Measurements from ENCODE around the gene EIF4G3. TPM values are rescaled to one million over a fixed set of nuclear protein-coding genes. Genes with fewer than 3 reads are reported as not detected.

EIF4G3 gene
- total and polyA plus RNA-seq, 10 donors = 14.3 to 97.3 (median 64.1) TPM

GRCh38 chr1:20931930-20932436 lies 244.7 kb downstream of the EIF4G3 start:
- H3K27ac ChIP-seq = peak overlapping the region in 7 of 8 donors; percentile 24 to 66 (median 50)
- H3K4me1 ChIP-seq = peaks cover 0 to 37% (median 13%) of the 10 kb centered on the region in 6 donors
- WGBS, 5 donors = 60 to 84% (median 65%) methylated on average over 2 of the region's 2 CpGs
- TF ChIP-seq POLR2AphosphoS5 (IDR thresholded peaks at IDR 0.05) (no peak), POLR2A (IDR thresholded peaks at IDR 0.05) (no peak)
- TF ChIP-seq, protein P1, sequence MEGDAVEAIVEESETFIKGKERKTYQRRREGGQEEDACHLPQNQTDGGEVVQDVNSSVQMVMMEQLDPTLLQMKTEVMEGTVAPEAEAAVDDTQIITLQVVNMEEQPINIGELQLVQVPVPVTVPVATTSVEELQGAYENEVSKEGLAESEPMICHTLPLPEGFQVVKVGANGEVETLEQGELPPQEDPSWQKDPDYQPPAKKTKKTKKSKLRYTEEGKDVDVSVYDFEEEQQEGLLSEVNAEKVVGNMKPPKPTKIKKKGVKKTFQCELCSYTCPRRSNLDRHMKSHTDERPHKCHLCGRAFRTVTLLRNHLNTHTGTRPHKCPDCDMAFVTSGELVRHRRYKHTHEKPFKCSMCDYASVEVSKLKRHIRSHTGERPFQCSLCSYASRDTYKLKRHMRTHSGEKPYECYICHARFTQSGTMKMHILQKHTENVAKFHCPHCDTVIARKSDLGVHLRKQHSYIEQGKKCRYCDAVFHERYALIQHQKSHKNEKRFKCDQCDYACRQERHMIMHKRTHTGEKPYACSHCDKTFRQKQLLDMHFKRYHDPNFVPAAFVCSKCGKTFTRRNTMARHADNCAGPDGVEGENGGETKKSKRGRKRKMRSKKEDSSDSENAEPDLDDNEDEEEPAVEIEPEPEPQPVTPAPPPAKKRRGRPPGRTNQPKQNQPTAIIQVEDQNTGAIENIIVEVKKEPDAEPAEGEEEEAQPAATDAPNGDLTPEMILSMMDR (IDR thresholded peaks at IDR 0.05 in 8 of 11, conservative IDR thresholded peaks at IDR 0.05 in 3 of 11) = no peak
- H3K27me3 ChIP-seq (replicated peaks in 1 of 7) = no peaks in the 10 kb centered on the region
- intact Hi-C loops (cut with DNase I; ENCODE audit: low total_unique reads) = no loop called here
- H3K36me3 ChIP-seq = peaks cover 0 to 25% (median 0%) of the 10 kb centered on the region in 6 donors
- no peak overlapping the region for H3K4me3 ChIP-seq
- DNase-seq = no peak
- H3K9me3 ChIP-seq = no peaks in the 10 kb centered on the region

GRCh38 chr1:20930427-20930826 lies 246.3 kb downstream of the EIF4G3 start:
- Histone ChIP-seq H3K27me3 (replicated peaks in 1 of 7) (no peaks in the 10 kb centered on the region), H3K9me3 (no peaks in the 10 kb centered on the region), H3K27ac (no peak overlapping the region), H3K4me1 (peaks cover 0 to 37% (median 13%) of the 10 kb centered on the region in 6 donors), H3K36me3 (peaks cover 0 to 25% (median 0%) of the 10 kb centered on the region in 6 donors), H3K4me3 (no peak overlapping the region)
- intact Hi-C loops (cut with DNase I; ENCODE audit: low total_unique reads) = no loop called here
- TF ChIP-seq, protein P1 (IDR thresholded peaks at IDR 0.05 in 8 of 11, conservative IDR thresholded peaks at IDR 0.05 in 3 of 11) = no peak
- TF ChIP-seq POLR2A (IDR thresholded peaks at IDR 0.05) = no peak
- no peak for TF ChIP-seq POLR2AphosphoS5 (IDR thresholded peaks at IDR 0.05)
- DNase-seq = no peak

- Histone ChIP-seq H3K27ac (no peak overlapping the region), H3K36me3 (peaks cover 0 to 25% (median 0%) of the 10 kb centered on the region in 6 donors), H3K9me3 (no peaks in the 10 kb centered on the region), H3K27me3 (replicated peaks in 1 of 7) (no peaks in the 10 kb centered on the region), H3K4me3 (no peak overlapping the region), H3K4me1 (peaks cover 0 to 29% (median 11%) of the 10 kb centered on the region in 6 donors)
- intact Hi-C loops (cut with DNase I; ENCODE audit: low total_unique reads) = no loop called here
- TF ChIP-seq, protein P1 (IDR thresholded peaks at IDR 0.05 in 8 of 11, conservative IDR thresholded peaks at IDR 0.05 in 3 of 11) = no peak
- no peak for DNase-seq
- WGBS, 5 donors = 73 to 92% (median 84%) methylated on average over 4 of the region's 4 CpGs
Measured at GRCh38 chr1:20928146-20928545, 248.6 kb downstream of the EIF4G3 start.

DNA sequence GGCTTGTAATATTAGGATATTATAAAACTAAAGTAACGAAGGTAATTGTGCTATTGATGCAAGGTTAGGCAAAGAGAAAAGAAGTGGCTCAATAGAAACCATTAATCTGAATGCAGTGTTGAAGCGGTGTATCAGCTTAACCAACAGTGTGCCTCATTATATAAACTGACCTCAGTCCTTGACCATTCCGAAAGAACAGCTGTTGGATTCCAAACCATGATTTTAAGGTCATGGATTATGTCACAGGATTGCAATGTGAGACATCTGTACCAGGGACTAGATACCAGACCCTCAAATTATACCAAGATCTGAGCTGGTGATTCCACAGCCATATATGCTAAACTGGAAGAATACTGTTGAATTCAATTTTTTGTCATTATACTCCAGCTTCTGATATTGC lies 255.4 kb downstream of the EIF4G3 start:
- 78 to 93% (median 89%) methylated on average over 3 of the region's 3 CpGs for WGBS, 5 donors
- no peaks in the 10 kb centered on the region for H3K4me1 ChIP-seq
- H3K27ac ChIP-seq = no peak overlapping the region
- no peak for DNase-seq
- no peaks in the 10 kb centered on the region for H3K27me3 ChIP-seq (replicated peaks in 1 of 7)
- intact Hi-C loops (cut with DNase I; ENCODE audit: low total_unique reads) = no loop called here
- no peaks in the 10 kb centered on the region for H3K9me3 ChIP-seq
- TF ChIP-seq, protein P1 (IDR thresholded peaks at IDR 0.05 in 8 of 11, conservative IDR thresholded peaks at IDR 0.05 in 3 of 11) = no peak
- TF ChIP-seq POLR2A (IDR thresholded peaks at IDR 0.05) = no peak
- no peak for TF ChIP-seq POLR2AphosphoS5 (IDR thresholded peaks at IDR 0.05)
- no peak overlapping the region for H3K4me3 ChIP-seq
- no peaks in the 10 kb centered on the region for H3K36me3 ChIP-seq

All from spleen (tissue), 11 donors.